ENCODE results near the gene TRIM69. TPM values are rescaled to one million over a fixed set of nuclear protein-coding genes. Genes with fewer than 3 reads are reported as not detected.
"Not testable (repeated sequence)": the region's sequence is repeated elsewhere in the genome, so short reads cannot be mapped to it uniquely, and the experiment has no call there.

The TRIM69 gene
- total RNA-seq, 1 donor, result 17.9 TPM

DNA sequence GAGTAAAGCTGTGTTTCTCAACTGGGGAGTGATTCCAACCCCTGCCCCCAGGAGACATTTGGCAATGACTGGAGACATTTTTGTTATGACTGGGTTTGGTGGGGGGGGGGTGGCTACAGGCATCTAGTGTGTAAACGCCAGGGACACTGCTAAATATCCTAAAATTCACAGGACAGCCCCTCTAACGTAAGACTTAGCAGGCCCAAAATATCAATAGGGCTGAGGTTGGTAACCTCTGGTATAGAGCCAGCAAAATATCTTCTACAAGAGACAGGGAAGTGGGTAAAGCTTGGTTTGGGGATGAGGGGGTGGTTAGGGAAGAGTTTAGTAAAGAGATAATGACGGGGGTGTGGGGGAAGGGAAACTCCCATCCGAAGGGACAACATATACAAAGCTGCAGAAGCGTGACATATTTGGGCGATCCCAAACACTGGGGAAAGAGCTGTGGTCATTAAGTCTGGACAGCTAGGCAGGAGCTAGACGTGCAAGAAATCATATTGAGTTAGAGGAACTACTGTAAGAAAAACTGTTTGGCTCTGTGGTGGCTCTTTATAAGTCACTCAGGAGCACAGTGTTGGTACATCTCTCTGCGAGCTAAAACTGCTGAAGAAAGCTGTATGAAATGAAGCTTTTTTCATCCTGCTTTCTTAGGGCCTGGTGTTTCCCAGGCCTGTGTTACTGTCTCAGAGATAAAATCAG, 697 bp upstream of the TRIM69 start:
- TF ChIP-seq, protein P1, sequence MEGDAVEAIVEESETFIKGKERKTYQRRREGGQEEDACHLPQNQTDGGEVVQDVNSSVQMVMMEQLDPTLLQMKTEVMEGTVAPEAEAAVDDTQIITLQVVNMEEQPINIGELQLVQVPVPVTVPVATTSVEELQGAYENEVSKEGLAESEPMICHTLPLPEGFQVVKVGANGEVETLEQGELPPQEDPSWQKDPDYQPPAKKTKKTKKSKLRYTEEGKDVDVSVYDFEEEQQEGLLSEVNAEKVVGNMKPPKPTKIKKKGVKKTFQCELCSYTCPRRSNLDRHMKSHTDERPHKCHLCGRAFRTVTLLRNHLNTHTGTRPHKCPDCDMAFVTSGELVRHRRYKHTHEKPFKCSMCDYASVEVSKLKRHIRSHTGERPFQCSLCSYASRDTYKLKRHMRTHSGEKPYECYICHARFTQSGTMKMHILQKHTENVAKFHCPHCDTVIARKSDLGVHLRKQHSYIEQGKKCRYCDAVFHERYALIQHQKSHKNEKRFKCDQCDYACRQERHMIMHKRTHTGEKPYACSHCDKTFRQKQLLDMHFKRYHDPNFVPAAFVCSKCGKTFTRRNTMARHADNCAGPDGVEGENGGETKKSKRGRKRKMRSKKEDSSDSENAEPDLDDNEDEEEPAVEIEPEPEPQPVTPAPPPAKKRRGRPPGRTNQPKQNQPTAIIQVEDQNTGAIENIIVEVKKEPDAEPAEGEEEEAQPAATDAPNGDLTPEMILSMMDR (IDR thresholded peaks at IDR 0.05; ENCODE audit: insufficient read depth, low read length), result no peak
- DNase-seq (ENCODE audit: low read depth), result no peak
- no peak overlapping the region for H3K4me3 ChIP-seq (ENCODE audit: low read depth, low read length)

DNA sequence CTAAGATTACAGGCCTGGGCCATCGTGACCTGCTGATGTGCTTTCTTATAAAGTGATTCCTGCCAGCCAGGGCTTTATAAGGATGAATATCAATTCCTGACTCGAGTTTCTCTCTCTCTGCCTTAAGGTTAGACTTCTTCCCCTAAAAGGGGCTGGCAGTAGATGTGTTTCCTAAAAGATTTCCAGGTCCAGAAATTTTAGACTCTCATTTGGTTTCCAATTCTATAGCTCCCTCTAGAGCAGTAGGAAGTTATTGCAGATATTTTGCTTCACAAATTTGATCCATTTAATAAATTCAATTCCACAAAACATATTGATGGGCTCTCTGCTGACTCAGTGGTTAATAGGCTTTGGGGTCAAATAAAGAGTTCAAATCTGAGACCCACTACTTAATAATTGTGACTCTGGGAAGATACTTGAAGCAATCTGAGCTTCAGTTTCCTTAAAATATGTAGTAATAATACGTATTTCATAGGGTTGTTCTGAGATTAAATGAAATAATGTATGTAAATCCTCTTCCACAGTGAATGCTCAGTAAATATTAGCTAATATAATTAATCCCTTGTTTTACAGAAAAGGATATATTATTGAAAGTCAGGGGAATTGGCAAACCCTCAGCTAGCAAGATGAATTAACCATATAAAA, 2.1 kb downstream of the TRIM69 start:
- TF ChIP-seq, protein P1 (IDR thresholded peaks at IDR 0.05; ENCODE audit: insufficient read depth, low read length), result peak; percentile 73
- H3K4me3 ChIP-seq (ENCODE audit: low read depth, low read length), result no peak overlapping the region
- peak; percentile 86 for DNase-seq (ENCODE audit: low read depth)

DNA sequence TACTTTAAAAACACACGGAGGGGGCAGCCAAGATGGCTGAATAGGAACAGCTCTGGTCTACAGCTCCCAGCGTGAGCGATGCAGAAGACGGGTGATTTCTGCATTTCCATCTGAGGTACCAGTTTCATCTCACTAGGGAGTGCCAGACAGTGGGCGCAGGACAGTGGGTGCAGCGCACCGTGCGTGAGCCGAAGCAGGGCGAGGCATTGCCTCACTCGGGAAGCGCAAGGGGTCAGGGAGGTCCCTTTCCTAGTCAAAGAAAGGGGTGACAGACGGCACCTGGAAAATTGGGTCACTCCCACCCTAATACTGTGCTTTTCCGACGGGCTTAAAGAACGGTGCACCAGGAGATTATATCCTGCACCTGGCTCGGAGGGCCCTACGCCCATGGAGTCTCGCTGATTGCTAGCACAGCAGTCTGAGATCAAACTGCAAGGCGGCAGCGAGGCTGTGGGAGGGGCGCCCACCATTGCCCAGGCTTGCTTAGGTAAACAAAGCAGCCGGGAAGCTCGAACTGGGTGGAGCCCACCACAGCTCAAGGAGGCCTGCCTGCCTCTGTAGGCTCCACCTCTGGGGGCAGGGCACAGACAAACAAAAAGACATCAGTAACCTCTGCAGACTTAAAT, 3.0 kb downstream of the TRIM69 start:
- H3K4me3 ChIP-seq (ENCODE audit: low read depth, low read length); DNase-seq (ENCODE audit: low read depth): not testable (repeated sequence)

DNA sequence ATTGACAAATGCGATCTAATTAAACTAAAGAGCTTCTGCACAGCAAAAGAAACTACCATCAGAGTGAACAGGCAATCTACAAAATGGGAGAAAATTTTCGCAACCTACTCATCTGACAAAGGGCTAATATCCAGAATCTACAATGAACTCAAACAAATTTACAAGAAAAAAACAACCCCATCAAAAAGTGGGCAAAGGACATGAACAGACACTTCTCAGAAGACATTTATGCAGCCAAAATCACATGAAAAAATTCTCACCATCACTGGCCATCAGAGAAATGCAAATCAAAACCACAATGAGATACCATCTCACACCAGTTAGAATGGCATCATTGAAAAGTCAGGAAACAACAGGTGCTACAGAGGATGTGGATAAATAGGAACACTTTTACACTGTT, 7.1 kb downstream of the TRIM69 start:
- H3K4me3 ChIP-seq (ENCODE audit: low read depth, low read length); DNase-seq (ENCODE audit: low read depth): not testable (repeated sequence)

DNA sequence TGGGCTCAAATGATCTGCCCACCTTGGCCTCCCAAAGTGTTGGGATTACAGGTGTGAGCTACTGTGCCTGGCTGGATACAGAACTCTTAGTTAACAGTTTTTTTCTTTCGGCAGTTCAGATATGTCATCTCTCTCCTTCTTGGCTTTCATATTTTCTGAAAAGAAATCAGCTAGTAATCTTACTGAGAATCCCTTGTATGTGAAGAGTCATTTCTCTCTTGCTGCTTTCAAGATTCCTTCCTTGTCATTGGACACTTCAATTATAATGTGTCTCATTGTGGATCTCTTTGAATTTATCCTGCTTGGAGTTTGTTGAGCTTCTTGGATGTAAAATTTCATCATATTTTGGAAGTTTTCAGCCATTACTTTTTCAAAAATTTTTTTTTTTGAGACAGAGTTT, 17.0 kb downstream of the TRIM69 start:
- DNase-seq (ENCODE audit: low read depth), result no peak
- TF ChIP-seq, protein P1 (IDR thresholded peaks at IDR 0.05; ENCODE audit: insufficient read depth, low read length), result no peak
- H3K4me3 ChIP-seq (ENCODE audit: low read depth, low read length), result no peak overlapping the region

DNA sequence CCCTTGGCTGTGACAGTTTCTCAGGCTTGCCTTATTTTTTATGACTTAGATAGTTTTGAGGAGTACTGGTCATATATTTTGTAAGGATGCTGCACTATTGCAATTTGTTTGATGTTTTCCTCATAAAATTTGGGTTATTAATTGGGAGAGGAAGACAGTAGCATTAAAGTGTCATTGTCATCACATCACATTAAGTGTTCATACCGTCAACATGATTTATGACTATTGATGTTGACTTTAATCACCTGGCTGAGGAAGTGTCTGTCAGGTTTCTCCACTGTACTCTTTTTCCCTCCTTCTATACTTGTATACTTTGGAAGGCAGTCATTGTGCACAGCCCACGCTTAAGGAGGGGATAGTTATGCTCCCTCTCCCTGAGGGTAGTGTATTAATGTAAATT, 26.9 kb downstream of the TRIM69 start:
- no peak for DNase-seq (ENCODE audit: low read depth)
- TF ChIP-seq, protein P1 (IDR thresholded peaks at IDR 0.05; ENCODE audit: insufficient read depth, low read length), result no peak
- H3K4me3 ChIP-seq (ENCODE audit: low read depth, low read length), result no peak overlapping the region

DNA sequence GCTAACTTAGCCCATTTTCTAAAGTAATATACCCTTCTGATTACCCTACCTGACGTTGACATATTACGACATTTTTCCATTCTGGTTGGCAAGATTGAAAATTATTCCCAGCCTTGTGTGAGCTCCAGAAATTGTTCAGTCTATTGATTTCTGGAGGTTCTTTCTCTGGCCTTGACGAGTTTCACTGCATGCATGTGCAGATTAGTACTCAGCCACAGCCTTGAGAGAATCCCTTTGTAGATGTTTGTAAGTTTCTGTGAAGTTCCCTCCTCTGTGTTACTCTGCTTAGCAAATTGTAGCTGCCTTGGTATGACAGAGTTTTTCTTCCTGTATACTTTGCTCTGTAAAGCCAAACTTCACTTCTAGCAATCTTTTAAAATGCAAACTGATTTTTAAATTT, 27.5 kb downstream of the TRIM69 start:
- no peak overlapping the region for H3K4me3 ChIP-seq (ENCODE audit: low read depth, low read length)
- no peak for DNase-seq (ENCODE audit: low read depth)
- TF ChIP-seq, protein P1 (IDR thresholded peaks at IDR 0.05; ENCODE audit: insufficient read depth, low read length), result no peak

All from fibroblast of the aortic adventitia (primary cell).